ENCODE results near the gene TFAM.
"Not testable (repeated sequence)": the region's sequence is repeated elsewhere in the genome, so short reads cannot be mapped to it uniquely, and the experiment has no call there.

Gene TFAM

DNA sequence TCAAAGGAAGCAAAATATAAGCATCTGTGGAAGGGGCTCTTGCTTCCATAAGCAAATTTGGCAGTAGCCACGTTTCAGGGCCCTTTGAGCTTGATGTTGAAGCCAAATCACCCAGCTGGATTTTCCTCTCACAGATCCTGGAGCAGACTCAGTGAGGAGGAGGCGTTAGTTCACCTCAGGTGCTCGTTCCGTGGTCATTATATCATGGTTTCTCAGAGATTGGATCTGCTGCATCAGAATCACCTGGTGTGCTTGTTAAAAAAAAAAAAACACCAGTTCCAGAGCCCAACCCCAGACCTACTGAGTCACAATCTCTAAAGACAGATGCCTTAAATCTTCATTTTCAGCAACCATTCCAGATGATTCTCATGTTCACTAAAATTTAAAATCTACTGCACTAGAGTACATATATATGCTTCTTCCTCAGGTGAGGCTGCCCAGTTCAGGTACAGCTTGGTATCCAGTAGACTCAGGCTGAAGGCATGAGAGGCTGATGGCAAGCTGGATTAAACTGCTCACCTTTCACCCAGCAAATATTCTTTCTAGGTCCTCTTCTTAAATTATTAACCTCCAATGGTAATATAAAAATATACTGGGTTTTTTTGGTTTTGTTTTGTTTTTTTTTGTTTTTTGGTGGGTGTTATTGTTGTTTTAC is 24.9 kb downstream of the TFAM start:
- no peak overlapping the region for H3K27ac ChIP-seq
- TF ChIP-seq CTCF (IDR thresholded peaks at IDR 0.05) (no peak), ZFX (IDR thresholded peaks at IDR 0.05; ENCODE audit: borderline replicate concordance) (no peak)

GRCh38 chr10:58412502-58412961 is 27.3 kb downstream of the TFAM start:
- no peak overlapping the region for H3K27ac ChIP-seq
- TF ChIP-seq ZFX (IDR thresholded peaks at IDR 0.05; ENCODE audit: borderline replicate concordance) (no peak), CTCF (IDR thresholded peaks at IDR 0.05) (peak; percentile 16; the same call in 1 of the 2 replicates)

DNA sequence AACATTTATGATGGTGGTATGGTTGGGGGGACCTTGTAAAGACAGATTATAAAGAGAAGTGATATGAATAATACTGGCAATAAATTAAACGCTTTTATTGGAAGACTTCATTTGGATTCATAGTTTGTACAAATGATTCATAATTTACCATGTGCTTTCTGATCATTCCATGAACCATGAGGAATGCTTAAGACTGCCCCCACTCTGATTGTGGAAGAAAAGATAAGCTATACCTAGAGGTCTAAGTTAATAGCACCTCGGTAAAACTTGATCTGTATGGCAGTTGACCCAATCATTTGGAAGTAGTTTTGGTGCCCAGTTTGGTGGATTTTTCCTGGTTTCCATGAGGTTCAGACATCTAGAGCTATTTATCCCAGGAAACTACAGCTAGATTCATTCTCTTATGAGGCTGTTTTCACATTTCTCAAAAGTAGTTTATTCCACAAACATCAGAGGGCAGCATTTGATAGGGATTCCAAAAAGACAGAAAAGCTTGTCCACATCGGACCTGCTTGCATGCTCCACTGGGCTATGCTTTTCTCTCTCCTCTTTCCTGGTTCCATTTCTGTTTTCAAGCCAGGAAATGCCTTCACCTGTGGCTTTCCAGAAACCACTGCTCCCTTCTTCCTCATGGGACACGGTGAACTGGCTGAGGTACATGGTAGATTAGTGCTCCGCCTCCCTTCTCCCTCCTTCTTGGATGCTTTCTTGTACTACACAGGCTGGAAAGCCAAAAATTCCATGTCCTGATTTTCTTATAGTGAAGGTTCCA is 29.2 kb downstream of the TFAM start:
- H3K27ac ChIP-seq, result no peak overlapping the region
- TF ChIP-seq ZFX (IDR thresholded peaks at IDR 0.05; ENCODE audit: borderline replicate concordance) (no peak), CTCF (IDR thresholded peaks at IDR 0.05) (peak; percentile 50)

DNA sequence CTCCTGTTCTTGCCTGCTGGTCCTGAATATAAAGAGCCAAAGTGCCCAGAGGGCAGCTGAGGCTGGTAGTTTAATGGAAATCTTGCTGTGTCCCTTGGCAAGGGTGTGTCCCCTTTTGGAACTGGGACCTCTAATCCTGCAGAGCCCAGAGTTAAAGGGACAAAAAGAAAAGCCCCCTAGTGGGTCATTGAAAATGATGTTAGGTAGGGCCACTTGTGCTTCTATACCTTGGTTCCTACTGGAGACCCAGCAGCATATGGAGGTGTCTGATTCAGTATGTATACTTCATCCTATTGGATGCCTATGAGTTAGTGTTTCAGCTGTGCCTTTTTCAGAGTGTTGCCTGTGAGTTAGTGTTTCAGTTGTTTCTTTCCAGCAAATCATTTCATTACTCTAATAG is 30.5 kb downstream of the TFAM start:
- H3K27ac ChIP-seq, result no peak overlapping the region
- TF ChIP-seq CTCF (IDR thresholded peaks at IDR 0.05) (no peak), ZFX (IDR thresholded peaks at IDR 0.05; ENCODE audit: borderline replicate concordance) (no peak)

DNA sequence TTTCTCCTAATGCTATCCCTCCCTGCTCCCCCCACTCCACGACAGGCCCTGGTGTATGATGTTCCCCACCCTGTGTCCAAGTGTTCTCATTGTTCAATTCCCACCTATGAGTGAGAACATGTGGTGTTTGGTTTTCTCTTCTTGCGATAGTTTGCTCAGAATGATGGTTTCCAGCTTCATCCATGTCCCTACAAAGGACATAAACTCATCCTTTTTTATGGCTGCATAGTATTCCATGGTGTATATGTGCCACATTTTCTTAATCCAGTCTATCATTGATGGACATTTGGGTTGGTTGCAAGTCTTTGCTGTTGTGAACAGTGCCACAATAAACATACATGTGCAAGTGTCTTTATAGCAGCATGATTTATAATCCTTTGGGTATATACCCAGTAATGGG is 32.7 kb downstream of the TFAM start:
- H3K27ac ChIP-seq, result not testable (repeated sequence)

- TF ChIP-seq ZFX (IDR thresholded peaks at IDR 0.05; ENCODE audit: borderline replicate concordance) (no peak), CTCF (IDR thresholded peaks at IDR 0.05) (no peak)
- H3K27ac ChIP-seq, result no peak overlapping the region
Measured at GRCh38 chr10:58424176-58424575, 39.0 kb downstream of the TFAM start.

DNA sequence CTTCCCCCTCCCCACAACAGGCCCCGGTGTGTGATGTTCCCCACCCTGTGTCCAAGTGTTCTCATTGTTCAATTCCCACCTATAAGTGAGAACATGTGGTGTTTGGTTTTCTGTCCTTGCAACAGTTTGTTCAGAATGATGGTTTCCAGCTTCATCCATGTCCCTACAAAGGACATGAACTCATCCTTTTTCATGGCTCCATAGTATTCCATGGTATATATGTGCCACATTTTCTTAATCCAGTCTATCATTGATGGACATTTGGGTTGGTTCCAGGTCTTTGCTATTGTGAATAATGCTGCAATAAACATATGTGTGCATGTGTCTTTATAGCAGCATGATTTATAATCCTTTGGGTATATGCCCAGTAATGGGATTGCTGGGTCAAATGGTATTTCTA is 43.2 kb downstream of the TFAM start:
- H3K27ac ChIP-seq, result not testable (repeated sequence)

- H3K27ac ChIP-seq, result no peak overlapping the region
- no peak for TF ChIP-seq ZFX (IDR thresholded peaks at IDR 0.05; ENCODE audit: borderline replicate concordance)
- no peak for TF ChIP-seq CTCF (IDR thresholded peaks at IDR 0.05)
Measured at GRCh38 chr10:58431903-58432302, 46.7 kb downstream of the TFAM start.

Measured in 22Rv1 (cell line).